ENCODE results near the gene PTPRS.

The PTPRS gene

DNA sequence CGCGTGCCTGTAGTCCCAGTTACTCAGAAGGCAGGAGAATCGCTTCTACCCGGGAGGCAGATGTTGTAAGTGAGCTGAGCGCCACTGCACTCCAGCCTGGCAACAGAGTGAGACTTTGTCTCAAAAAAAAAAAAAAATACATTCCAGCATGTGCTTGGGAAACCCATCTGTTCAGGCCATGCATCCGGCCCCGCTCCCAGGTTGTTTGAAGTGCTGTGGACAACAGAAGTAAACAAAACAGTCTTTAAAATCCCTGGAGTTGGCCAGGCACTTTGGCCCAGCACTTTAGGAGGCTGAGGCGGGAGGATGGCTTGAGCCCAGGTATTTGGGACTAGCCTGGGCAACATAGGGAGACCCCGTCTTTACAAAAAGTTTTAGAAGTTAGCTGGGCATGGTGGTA is 3.2 kb upstream of the PTPRS start:
- DNase-seq (ENCODE audit: low read depth) = no peak
- TF ChIP-seq, protein P1, sequence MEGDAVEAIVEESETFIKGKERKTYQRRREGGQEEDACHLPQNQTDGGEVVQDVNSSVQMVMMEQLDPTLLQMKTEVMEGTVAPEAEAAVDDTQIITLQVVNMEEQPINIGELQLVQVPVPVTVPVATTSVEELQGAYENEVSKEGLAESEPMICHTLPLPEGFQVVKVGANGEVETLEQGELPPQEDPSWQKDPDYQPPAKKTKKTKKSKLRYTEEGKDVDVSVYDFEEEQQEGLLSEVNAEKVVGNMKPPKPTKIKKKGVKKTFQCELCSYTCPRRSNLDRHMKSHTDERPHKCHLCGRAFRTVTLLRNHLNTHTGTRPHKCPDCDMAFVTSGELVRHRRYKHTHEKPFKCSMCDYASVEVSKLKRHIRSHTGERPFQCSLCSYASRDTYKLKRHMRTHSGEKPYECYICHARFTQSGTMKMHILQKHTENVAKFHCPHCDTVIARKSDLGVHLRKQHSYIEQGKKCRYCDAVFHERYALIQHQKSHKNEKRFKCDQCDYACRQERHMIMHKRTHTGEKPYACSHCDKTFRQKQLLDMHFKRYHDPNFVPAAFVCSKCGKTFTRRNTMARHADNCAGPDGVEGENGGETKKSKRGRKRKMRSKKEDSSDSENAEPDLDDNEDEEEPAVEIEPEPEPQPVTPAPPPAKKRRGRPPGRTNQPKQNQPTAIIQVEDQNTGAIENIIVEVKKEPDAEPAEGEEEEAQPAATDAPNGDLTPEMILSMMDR (IDR thresholded peaks at IDR 0.05; ENCODE audit: control insufficient read depth, extremely low read depth, insufficient read depth) = no peak
- H3K4me3 ChIP-seq (ENCODE audit: low read depth, low read length) = no peak overlapping the region

GRCh38 chr19:5342573-5343201 is 2.1 kb upstream of the PTPRS start:
- TF ChIP-seq, protein P1 (IDR thresholded peaks at IDR 0.05; ENCODE audit: control insufficient read depth, extremely low read depth, insufficient read depth) = no peak
- no peak overlapping the region for H3K4me3 ChIP-seq (ENCODE audit: low read depth, low read length)
- DNase-seq (ENCODE audit: low read depth) = no peak

- TF ChIP-seq, protein P1 (IDR thresholded peaks at IDR 0.05; ENCODE audit: control insufficient read depth, extremely low read depth, insufficient read depth) = no peak
- H3K4me3 ChIP-seq (ENCODE audit: low read depth, low read length) = no peak overlapping the region
- DNase-seq (ENCODE audit: low read depth) = no peak
These were observed 1.4 kb upstream of the PTPRS start for GRCh38 chr19:5341981-5342380.

GRCh38 chr19:5341448-5341820 is 822 bp upstream of the PTPRS start:
- DNase-seq (ENCODE audit: low read depth) = no peak
- no peak overlapping the region for H3K4me3 ChIP-seq (ENCODE audit: low read depth, low read length)
- TF ChIP-seq, protein P1 (IDR thresholded peaks at IDR 0.05; ENCODE audit: control insufficient read depth, extremely low read depth, insufficient read depth) = no peak

DNA sequence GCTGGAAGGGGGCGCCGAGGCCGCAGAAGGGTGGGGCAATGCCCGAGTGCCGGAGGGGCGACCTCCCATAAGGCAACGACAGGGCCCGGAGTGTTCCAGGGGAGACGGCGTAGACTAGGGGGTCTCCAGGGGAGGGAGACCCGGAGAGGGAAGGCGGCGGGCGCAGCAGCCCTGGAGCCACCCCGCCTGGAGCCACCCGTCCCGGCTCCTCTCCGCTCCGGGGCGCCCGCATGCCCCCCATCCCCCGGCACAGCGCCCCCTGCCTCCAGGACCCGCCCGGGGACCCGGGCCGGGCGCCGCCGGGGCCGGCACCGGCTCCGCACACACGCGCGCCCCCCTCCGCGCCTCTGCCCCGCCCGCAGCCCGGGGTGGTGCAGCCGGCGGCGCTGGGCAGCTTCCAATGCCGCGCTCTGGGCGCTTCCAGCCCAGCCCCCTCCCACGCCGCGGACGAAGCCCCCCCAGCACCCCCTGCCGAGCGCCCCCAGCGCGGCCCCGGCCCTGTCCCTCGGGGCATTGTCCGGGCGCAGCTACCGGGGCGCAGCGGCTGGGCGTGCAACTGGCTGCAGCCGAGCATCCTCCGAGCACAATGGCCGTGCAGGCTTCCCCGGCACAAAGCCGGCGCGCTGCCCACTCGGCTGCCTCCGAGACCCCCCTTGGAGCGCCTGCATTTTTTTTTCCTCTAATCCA is 519 bp downstream of the PTPRS start:
- DNase-seq (ENCODE audit: low read depth) = no peak
- peak overlapping the region; percentile 79 for H3K4me3 ChIP-seq (ENCODE audit: low read depth, low read length)

GRCh38 chr19:5339198-5339949 is 1.2 kb downstream of the PTPRS start:
- H3K4me3 ChIP-seq (ENCODE audit: low read depth, low read length) = peak overlapping the region; percentile 79
- DNase-seq (ENCODE audit: low read depth) = no peak
- TF ChIP-seq, protein P1 (IDR thresholded peaks at IDR 0.05; ENCODE audit: control insufficient read depth, extremely low read depth, insufficient read depth) = no peak

More for the DNA sequence above, 519 bp downstream of the PTPRS start:
- TF ChIP-seq, protein P1 (IDR thresholded peaks at IDR 0.05; ENCODE audit: control insufficient read depth, extremely low read depth, insufficient read depth) = peak; percentile 34; the same call in 1 of the 2 replicates

Measured in LNCaP clone FGC (cell line).